Subcutaneous abdominal adipose tissue (tissue), 5 donors: ENCODE data around the gene LLGL2.
"Not testable (repeated sequence)": the region's sequence is repeated elsewhere in the genome, so short reads cannot be mapped to it uniquely, and the experiment has no call there.

Source experiments
- H3K27ac ChIP-seq: one replicate; pipeline ENCODE4 v1.7.0; 2013; ENCODE audit warnings: low read depth, mild to moderate bottlenecking, inconsistent platforms, low read length, moderate library complexity
- H3K27me3 ChIP-seq, 5 donors: one replicate each; pipeline ENCODE4 v1.7.0; 2013; ENCODE audit warnings: low read length in 5 of 5, inconsistent platforms in 1 of 5; ENCODE audit not compliant: control insufficient read depth in 5 of 5, insufficient read depth in 4 of 5
- H3K36me3 ChIP-seq, 5 donors: one replicate each; pipeline ENCODE4 v1.7.0; 2013; ENCODE audit warnings: low read length in 5 of 5; ENCODE audit not compliant: control insufficient read depth in 5 of 5, insufficient read depth in 5 of 5
- H3K4me1 ChIP-seq, 5 donors: one replicate each; pipeline ENCODE4 v1.7.0; 2013; ENCODE audit warnings: low read length in 5 of 5, mild to moderate bottlenecking in 3 of 5, moderate library complexity in 1 of 5; ENCODE audit not compliant: control insufficient read depth in 5 of 5, insufficient read depth in 5 of 5
- H3K4me3 ChIP-seq, 5 donors: one replicate each; pipeline ENCODE4 v1.7.0; 2013; ENCODE audit warnings: low read length in 5 of 5, low read depth in 1 of 5
- H3K9ac ChIP-seq, 5 donors: one replicate each; pipeline ENCODE4 v1.7.0; 2013; ENCODE audit warnings: low read length in 5 of 5, mild to moderate bottlenecking in 4 of 5, moderate library complexity in 3 of 5
- H3K9me3 ChIP-seq, 5 donors: one replicate each; pipeline ENCODE4 v1.7.0; 2013; ENCODE audit warnings: low read length in 5 of 5; ENCODE audit not compliant: control insufficient read depth in 5 of 5
- donor health status: healthy.
- donor health status: healthy.
- donor health status: healthy.
- donor health status: healthy.
- donor health status: healthy.

The LLGL2 gene, protein sequence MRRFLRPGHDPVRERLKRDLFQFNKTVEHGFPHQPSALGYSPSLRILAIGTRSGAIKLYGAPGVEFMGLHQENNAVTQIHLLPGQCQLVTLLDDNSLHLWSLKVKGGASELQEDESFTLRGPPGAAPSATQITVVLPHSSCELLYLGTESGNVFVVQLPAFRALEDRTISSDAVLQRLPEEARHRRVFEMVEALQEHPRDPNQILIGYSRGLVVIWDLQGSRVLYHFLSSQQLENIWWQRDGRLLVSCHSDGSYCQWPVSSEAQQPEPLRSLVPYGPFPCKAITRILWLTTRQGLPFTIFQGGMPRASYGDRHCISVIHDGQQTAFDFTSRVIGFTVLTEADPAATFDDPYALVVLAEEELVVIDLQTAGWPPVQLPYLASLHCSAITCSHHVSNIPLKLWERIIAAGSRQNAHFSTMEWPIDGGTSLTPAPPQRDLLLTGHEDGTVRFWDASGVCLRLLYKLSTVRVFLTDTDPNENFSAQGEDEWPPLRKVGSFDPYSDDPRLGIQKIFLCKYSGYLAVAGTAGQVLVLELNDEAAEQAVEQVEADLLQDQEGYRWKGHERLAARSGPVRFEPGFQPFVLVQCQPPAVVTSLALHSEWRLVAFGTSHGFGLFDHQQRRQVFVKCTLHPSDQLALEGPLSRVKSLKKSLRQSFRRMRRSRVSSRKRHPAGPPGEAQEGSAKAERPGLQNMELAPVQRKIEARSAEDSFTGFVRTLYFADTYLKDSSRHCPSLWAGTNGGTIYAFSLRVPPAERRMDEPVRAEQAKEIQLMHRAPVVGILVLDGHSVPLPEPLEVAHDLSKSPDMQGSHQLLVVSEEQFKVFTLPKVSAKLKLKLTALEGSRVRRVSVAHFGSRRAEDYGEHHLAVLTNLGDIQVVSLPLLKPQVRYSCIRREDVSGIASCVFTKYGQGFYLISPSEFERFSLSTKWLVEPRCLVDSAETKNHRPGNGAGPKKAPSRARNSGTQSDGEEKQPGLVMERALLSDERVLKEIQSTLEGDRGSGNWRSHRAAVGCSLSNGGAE

DNA sequence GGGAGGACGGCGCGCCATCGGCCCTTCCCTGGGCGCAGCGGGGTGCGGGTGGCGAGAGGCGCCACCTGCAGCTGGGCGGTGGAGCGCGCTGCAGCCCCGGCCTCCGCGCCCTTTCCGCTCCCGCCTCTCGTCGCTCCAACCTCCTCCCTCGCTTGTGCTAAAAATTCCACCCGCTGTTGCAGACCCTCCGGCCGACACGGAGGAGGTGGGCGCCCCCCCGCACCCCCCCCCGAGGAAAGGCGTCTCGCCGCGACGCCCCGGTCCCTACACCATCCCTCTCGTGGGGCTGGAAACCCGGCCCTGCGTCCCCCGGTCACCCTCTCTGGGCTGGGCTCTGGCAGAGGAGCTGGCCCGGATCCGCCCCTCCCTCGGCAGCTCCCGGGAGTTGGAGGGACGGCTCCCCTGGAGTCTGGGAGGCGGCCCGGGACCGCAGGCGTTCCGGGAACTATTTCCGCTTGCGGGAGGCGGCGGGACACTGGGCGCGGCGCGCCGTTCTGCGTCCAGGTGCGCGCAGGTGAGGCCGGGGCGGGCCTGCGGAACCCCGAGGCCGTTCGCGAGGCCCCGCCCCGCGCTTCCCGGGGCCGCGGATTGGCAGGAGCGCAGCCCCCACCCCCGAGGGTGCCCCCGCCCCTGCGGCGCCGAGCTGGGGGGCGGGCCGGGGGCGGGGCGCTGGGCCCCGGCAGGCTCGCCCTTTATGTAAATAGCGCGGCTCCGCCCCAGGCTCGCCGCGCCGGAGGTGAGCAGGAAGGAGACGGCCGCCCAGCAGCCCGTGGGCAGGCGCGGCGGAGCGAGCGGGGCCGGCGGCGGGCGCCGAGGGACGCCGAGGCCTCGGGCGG, at the start of gene LLGL2:
TSS of gene LLGL2 (plus strand) at position 728 of the 836 bp plus-strand sequence. CDS start 17,730 bp downstream, outside the sequence.
- Histone ChIP-seq H3K9ac (peak within 1 kb of the TSS in 3 of 5 donors; percentile 39 to 68 (median 43)), H3K4me1 (peaks cover 0 to 23% (median 17%) of the 10 kb centered on the region in 5 donors), H3K27ac (no peak within 1 kb of the TSS)

GRCh38 chr17:75475851-75476250, 49.6 kb upstream of the LLGL2 start:
- Histone ChIP-seq H3K9me3 (no peaks in the 10 kb centered on the region), H3K9ac (peak overlapping the region in 3 of 5 donors; percentile 2 to 53 (median 12)), H3K4me1 (peaks cover 16 to 56% (median 47%) of the 10 kb centered on the region in 5 donors), H3K4me3 (peak overlapping the region in 4 of 5 donors; percentile 27 to 51 (median 34)), H3K27me3 (no peaks in the 10 kb centered on the region), H3K27ac (peak overlapping the region; percentile 46), H3K36me3 (peaks cover 0 to 41% (median 20%) of the 10 kb centered on the region in 5 donors)

More for the DNA sequence above, at the start of gene LLGL2:
- no peaks in the 10 kb centered on the region for H3K27me3 ChIP-seq
- H3K36me3 ChIP-seq = peaks cover 0 to 13% (median 6%) of the 10 kb centered on the region in 5 donors
- H3K4me3 ChIP-seq = peak within 1 kb of the TSS; percentile 48 to 72 (median 61)
- no peaks in the 10 kb centered on the region for H3K9me3 ChIP-seq

DNA sequence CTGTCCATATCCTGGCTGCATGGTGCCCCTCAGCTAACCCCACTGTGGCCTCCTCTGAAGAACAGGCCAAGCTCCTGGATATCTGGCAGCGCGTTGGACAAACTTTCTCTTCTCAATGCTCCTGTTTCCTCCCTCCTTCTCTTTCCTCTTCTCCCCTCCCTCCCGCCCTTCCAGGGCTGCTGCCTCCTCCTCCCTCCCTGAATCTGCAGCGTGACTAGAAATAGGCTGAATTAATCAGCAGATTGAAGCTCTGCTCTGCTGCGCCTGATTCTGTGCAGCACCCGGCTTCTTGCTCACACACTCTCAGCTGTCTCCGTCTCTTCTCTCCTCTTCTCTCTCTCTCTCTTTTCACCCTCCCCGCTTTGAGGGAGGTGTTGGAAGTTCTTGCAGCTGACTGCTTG, 49.2 kb upstream of the LLGL2 start:
- no peaks in the 10 kb centered on the region for H3K27me3 ChIP-seq
- H3K27ac ChIP-seq = peak overlapping the region; percentile 46
- H3K9ac ChIP-seq = peak overlapping the region in 1 of 5 donors; percentile 53
- H3K9me3 ChIP-seq = no peaks in the 10 kb centered on the region
- H3K4me3 ChIP-seq = peak overlapping the region in 4 of 5 donors; percentile 27 to 59 (median 54)
- peaks cover 0 to 41% (median 20%) of the 10 kb centered on the region in 5 donors for H3K36me3 ChIP-seq
- H3K4me1 ChIP-seq = peaks cover 18 to 60% (median 51%) of the 10 kb centered on the region in 5 donors

DNA sequence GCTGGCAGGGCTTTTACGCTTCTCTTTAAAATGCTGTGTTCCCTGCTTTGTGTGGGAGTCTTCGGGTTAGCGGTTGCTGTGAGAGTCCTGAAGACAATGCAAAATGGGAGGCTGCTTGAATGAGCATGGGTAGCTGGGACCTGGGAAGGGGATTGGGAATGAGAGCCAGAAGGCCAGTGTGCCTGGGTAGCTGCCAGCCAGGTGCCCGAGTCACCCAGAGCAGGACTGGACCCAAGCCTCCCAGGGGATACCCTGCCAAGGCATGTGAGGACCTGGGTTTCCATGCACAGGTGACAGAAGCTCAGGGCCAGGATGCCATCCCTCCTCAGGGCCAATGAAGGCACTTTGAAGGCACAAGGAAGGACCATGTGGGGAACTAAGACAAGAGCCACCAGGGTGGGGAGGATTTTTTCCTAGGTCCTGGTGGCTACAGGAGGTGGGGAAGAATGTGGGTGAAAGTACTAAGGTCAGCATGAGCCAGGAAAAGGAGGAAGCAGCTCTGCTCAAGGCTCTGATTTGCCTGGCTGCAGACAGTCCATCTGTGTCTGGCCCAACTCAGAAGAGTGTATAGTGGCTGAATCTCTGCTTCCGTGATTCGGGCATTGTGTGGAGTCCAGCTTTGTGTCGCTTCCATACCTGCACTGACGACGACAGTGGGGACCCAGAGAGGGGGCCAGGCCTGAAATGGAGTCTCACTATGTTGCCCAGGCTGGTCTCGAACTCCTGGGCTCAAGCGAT, 48.6 kb upstream of the LLGL2 start:
- H3K4me1 ChIP-seq = peaks cover 18 to 66% (median 57%) of the 10 kb centered on the region in 5 donors
- peak overlapping the region in 1 of 5 donors; percentile 2 for H3K9ac ChIP-seq
- H3K36me3 ChIP-seq = peaks cover 0 to 37% (median 17%) of the 10 kb centered on the region in 5 donors
- H3K9me3 ChIP-seq = no peaks in the 10 kb centered on the region
- H3K27ac ChIP-seq = peak overlapping the region; percentile 46
- H3K4me3 ChIP-seq = peak overlapping the region; percentile 0 to 59 (median 51)
- no peaks in the 10 kb centered on the region for H3K27me3 ChIP-seq

DNA sequence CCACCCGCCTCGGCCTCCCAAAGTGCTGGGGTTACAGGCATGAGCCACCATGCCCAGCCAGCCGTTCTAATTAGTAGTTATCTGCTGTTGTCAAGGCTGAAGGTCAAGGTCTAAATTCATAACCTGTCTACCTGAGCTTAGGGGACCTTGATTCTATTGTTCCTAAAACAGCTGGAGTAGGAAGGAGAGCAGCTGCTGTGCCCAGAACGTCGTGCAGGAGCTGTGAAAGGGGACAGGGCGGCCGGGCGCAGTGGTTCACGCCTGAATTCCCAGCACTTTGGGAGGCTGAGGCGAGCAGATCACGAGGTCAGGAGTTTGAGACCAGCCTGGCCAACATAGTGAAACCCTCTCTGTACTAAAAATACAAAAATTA, 48.0 kb upstream of the LLGL2 start:
- H3K27ac ChIP-seq, H3K9me3 ChIP-seq, H3K27me3 ChIP-seq: not testable (repeated sequence)
- peaks cover 0 to 32% (median 12%) of the 10 kb centered on the region in 5 donors for H3K36me3 ChIP-seq
- H3K4me3 ChIP-seq = peak overlapping the region in 1 of 5 donors; percentile 59
- H3K9ac ChIP-seq = peak overlapping the region in 1 of 5 donors; percentile 2
- peaks cover 18 to 69% (median 57%) of the 10 kb centered on the region in 5 donors for H3K4me1 ChIP-seq

- peaks cover 16 to 67% (median 57%) of the 10 kb centered on the region in 5 donors for H3K4me1 ChIP-seq
- peaks cover 0 to 21% (median 2%) of the 10 kb centered on the region in 5 donors for H3K36me3 ChIP-seq
- H3K4me3 ChIP-seq = no peak overlapping the region
- no peaks in the 10 kb centered on the region for H3K27me3 ChIP-seq
- no peak overlapping the region for H3K9ac ChIP-seq
- no peaks in the 10 kb centered on the region for H3K9me3 ChIP-seq
- no peak overlapping the region for H3K27ac ChIP-seq
Measured at GRCh38 chr17:75478508-75478907, 47.0 kb upstream of the LLGL2 start.

GRCh38 chr17:75480281-75480680, 45.2 kb upstream of the LLGL2 start:
- Histone ChIP-seq H3K9ac (peak overlapping the region in 1 of 5 donors; percentile 0), H3K9me3 (no peaks in the 10 kb centered on the region), H3K36me3 (peaks cover 0 to 12% (median 0%) of the 10 kb centered on the region in 5 donors), H3K4me1 (peaks cover 11 to 64% (median 51%) of the 10 kb centered on the region in 5 donors), H3K27ac (no peak overlapping the region), H3K27me3 (no peaks in the 10 kb centered on the region), H3K4me3 (no peak overlapping the region)

DNA sequence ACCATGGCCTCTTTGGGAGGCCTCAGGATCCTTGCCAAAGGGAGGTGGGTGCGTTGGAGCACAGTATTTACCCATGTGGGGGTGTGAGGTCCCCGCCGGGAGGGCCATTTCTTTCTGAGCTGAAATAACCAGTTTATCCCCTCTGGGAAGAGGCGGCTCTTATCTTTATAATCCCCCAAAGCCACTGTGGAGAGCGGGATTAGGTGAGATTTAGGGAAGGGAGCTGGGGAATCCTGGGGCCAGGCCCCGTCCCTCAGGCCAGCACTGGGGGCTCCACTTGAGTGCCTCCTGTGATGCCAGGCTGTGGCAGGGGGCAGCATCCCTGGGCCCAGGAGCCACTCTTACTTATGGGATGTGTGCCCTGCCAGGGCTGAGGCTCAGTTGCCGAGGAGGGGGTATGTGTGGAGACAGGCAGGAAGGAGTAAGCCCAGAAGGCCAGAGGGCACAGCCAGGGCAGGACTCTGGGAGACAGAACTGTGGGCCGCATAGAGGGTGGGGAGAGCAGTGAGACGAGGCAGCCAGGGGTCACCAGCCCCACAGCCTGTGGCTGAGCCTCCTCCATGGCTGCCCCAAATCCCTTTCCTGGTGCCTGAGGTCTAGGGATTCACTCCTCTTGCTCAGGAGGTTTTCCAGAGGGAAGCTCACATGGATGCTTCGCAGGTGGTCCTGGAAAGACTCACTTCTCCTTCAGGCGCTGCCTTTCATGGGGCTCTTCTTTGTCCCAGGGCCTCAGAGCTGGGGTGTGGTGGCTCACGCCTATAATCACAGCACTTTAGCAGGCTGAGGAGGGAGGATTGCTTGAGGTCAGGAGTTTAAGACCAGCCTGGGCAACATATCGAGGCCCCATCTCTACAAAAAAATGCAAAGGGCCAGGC, 44.1 kb upstream of the LLGL2 start:
- Histone ChIP-seq H3K9me3 (no peaks in the 10 kb centered on the region), H3K27ac (no peak overlapping the region), H3K36me3 (peaks cover 0 to 16% (median 4%) of the 10 kb centered on the region in 5 donors), H3K9ac (peak overlapping the region in 3 of 5 donors; percentile 11 to 41 (median 31)), H3K27me3 (no peaks in the 10 kb centered on the region), H3K4me1 (peaks cover 9 to 65% (median 51%) of the 10 kb centered on the region in 5 donors), H3K4me3 (no peak overlapping the region)
